ENCODE results near the gene DAPK3.

DNA sequence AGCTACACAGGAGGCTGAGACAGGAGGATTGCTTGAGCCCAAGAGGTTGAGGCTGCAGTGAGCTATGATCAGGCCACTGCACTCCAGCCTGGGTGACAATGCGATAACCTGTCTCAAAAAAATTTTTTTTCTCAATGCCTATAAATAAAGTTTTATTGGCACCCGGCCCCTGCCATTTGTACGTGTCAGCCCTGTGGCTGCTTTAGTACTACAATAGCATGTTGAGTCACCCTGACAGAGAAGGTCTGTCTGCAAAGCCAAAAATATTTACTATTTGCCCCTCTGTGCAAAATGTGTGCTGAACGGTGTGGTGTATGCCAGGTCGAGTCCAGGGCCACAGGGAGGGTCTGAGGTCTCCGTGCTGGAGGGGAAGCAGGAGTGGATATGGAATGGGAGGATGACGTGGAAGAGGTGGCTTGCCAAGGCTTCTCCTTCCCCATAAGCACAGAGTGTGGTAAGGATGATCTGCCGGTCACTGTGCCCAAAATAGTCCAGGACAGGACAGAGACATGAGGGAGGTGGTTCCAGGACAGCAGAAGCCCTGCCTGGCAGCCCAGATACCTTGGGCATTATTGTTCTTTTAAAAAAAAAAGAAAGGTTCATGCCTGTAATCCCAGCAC is 28.0 kb downstream of the DAPK3 start:
- no peak for TF ChIP-seq POLR2A (IDR thresholded peaks at IDR 0.05)
- TF ChIP-seq, protein P1, sequence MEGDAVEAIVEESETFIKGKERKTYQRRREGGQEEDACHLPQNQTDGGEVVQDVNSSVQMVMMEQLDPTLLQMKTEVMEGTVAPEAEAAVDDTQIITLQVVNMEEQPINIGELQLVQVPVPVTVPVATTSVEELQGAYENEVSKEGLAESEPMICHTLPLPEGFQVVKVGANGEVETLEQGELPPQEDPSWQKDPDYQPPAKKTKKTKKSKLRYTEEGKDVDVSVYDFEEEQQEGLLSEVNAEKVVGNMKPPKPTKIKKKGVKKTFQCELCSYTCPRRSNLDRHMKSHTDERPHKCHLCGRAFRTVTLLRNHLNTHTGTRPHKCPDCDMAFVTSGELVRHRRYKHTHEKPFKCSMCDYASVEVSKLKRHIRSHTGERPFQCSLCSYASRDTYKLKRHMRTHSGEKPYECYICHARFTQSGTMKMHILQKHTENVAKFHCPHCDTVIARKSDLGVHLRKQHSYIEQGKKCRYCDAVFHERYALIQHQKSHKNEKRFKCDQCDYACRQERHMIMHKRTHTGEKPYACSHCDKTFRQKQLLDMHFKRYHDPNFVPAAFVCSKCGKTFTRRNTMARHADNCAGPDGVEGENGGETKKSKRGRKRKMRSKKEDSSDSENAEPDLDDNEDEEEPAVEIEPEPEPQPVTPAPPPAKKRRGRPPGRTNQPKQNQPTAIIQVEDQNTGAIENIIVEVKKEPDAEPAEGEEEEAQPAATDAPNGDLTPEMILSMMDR (IDR thresholded peaks at IDR 0.05) = no peak
